Transverse colon (tissue), 3 donors: ENCODE results near the gene NLRP11.
"Not testable (repeated sequence)": the region's sequence is repeated elsewhere in the genome, so short reads cannot be mapped to it uniquely, and the experiment has no call there.

ENCODE experiments used
- CTCF ChIP-seq, 5 experiments: fragments of 200-600 bp in 3 of 5; fragments of 450-650 bp in 2 of 5; sonication (generic) in 3 of 5; IDR thresholded peaks; 1 replicate in 2 of 5; 2 replicates in 3 of 5; pipeline ENCODE4 v1.5.1; 2016 to 2017; ENCODE audit warnings: antibody characterized with exemption in 5 of 5, inconsistent platforms in 3 of 5, mild to moderate bottlenecking in 2 of 5, moderate library complexity in 1 of 5
- EP300 ChIP-seq: sonication (generic); formaldehyde crosslinking; IDR thresholded peaks from one replicate; pipeline ENCODE4 v1.6.1; 2017; ENCODE audit warnings: antibody characterized with exemption, low read depth
- POLR2A ChIP-seq: fragments of 450-650 bp; IDR thresholded peaks from one replicate; pipeline ENCODE4 v1.6.1; 2016; ENCODE audit warnings: antibody characterized with exemption, mild to moderate bottlenecking, moderate library complexity

- TF ChIP-seq CTCF (IDR thresholded peaks at IDR 0.05); POLR2A; EP300: not testable (repeated sequence)
Measured at GRCh38 chr19:55768818-55769217, 63.0 kb downstream of the NLRP11 start, which contains the start of gene RFPL4AL1.
